Muscle layer of colon (tissue), 2 donors: ENCODE data around the gene KERA.

Experiments
- H3K27ac ChIP-seq: one replicate; pipeline ENCODE4 v1.7.0; 2013; ENCODE audit warnings: low read depth, mild to moderate bottlenecking, low read length, moderate library complexity
- H3K27me3 ChIP-seq, 2 donors: one replicate each; pipeline ENCODE4 v1.7.0; 2013; ENCODE audit warnings: low read length in 2 of 2, mild to moderate bottlenecking in 2 of 2; ENCODE audit not compliant: insufficient read depth in 2 of 2, control insufficient read depth in 1 of 2
- H3K36me3 ChIP-seq: one replicate; pipeline ENCODE4 v1.7.0; 2013; ENCODE audit warnings: mild to moderate bottlenecking, low read length; ENCODE audit not compliant: insufficient read depth
- H3K4me1 ChIP-seq: one replicate; pipeline ENCODE4 v1.7.0; 2013; ENCODE audit warnings: mild to moderate bottlenecking, low read length; ENCODE audit not compliant: insufficient read depth
- H3K4me3 ChIP-seq, 2 donors: one replicate each; pipeline ENCODE4 v1.7.0; 2013; ENCODE audit warnings: low read length in 2 of 2, low read depth in 1 of 2, mild to moderate bottlenecking in 1 of 2, moderate library complexity in 1 of 2
- H3K9ac ChIP-seq: one replicate; pipeline ENCODE4 v1.7.0; 2013; ENCODE audit warnings: low read length
- H3K9me3 ChIP-seq: one replicate; pipeline ENCODE4 v1.7.0; 2013; ENCODE audit warnings: mild to moderate bottlenecking, low read length
- donor health status: abdominal sarcoma.
- donor health status: Adenocarcinoma of cecum.

The KERA gene

GRCh38 chr12:91004872-91005271 lies 53.0 kb downstream of the KERA start, which contains the start of gene EPYC:
TSS of gene EPYC (minus strand) at chr12:91004972. CDS start at chr12:91002565, 2,407 bp downstream.
- Histone ChIP-seq H3K27ac (no peak within 1 kb of the TSS), H3K4me3 (no peak within 1 kb of the TSS), H3K36me3 (no peaks in the 10 kb centered on the region), H3K9ac (no peak within 1 kb of the TSS), H3K9me3 (no peaks in the 10 kb centered on the region), H3K27me3 (no peaks in the 10 kb centered on the region), H3K4me1 (no peaks in the 10 kb centered on the region)

- H3K36me3 ChIP-seq = no peaks in the 10 kb centered on the region
- H3K9ac ChIP-seq = no peak overlapping the region
- no peaks in the 10 kb centered on the region for H3K4me1 ChIP-seq
- H3K27me3 ChIP-seq = no peaks in the 10 kb centered on the region
- no peaks in the 10 kb centered on the region for H3K9me3 ChIP-seq
- no peak overlapping the region for H3K4me3 ChIP-seq
- H3K27ac ChIP-seq = no peak overlapping the region
Measured at GRCh38 chr12:91003737-91004136, 54.1 kb downstream of the KERA start.

- Histone ChIP-seq H3K4me1 (no peaks in the 10 kb centered on the region), H3K27me3 (no peaks in the 10 kb centered on the region), H3K9ac (no peak overlapping the region), H3K36me3 (no peaks in the 10 kb centered on the region), H3K27ac (no peak overlapping the region), H3K9me3 (no peaks in the 10 kb centered on the region), H3K4me3 (no peak overlapping the region)
Measured at GRCh38 chr12:91001306-91001705, 56.5 kb downstream of the KERA start.
